GM23338 (cell line): ENCODE data around the gene CDR2L. TPM values are rescaled to one million over a fixed set of nuclear protein-coding genes. Genes with fewer than 3 reads are reported as not detected.

ENCODE experiments used
- ATAC-seq: fragments of 200-7000 bp; cut with Tn5 transposase; 3 replicates; pipeline ENCODE4 v1.9.1; 2020
- DNase-seq: peaks from one replicate; pipeline ENCODE4 v3.0.0-alpha.2; 2015; ENCODE audit warnings: low spot score
- H2AFZ ChIP-seq: fragments of 200-600 bp; sonication (generic); 2 replicates; pipeline ENCODE4 v1.8.0; 2016; ENCODE audit warnings: antibody characterized with exemption, mild to moderate bottlenecking, moderate library complexity
- H3F3A ChIP-seq: fragments of 200-600 bp; sonication (generic); replicated peaks from 2 replicates; pipeline ENCODE4 v1.8.0; 2017; ENCODE audit warnings: antibody characterized with exemption, mixed run types, low read depth
- H3K27ac ChIP-seq: fragments of 200-600 bp; sonication (generic); 2 replicates; pipeline ENCODE4 v1.6.1; 2016; ENCODE audit warnings: low read depth
- H3K27me3 ChIP-seq: fragments of 200-600 bp; sonication (generic); 2 replicates; pipeline ENCODE4 v1.8.0; 2016; ENCODE audit warnings: mild to moderate bottlenecking, mixed run types, moderate library complexity; ENCODE audit not compliant: insufficient read depth
- H3K36me3 ChIP-seq: fragments of 200-600 bp; sonication (generic); 2 replicates; pipeline ENCODE4 v1.8.0; 2016; ENCODE audit warnings: mild to moderate bottlenecking; ENCODE audit not compliant: insufficient read depth
- H3K4me1 ChIP-seq: fragments of 200-600 bp; sonication (generic); 2 replicates; pipeline ENCODE4 v1.8.0; 2016; ENCODE audit warnings: mild to moderate bottlenecking, moderate library complexity; ENCODE audit not compliant: insufficient read depth
- H3K4me2 ChIP-seq: fragments of 200-600 bp; sonication (generic); 2 replicates; pipeline ENCODE4 v1.7.1; 2017; ENCODE audit warnings: mixed run types
- H3K4me3 ChIP-seq: fragments of 200-600 bp; sonication (generic); 2 replicates; pipeline ENCODE4 v1.6.1; 2016; ENCODE audit warnings: mixed run types
- H3K79me2 ChIP-seq: fragments of 200-600 bp; sonication (generic); replicated peaks from 2 replicates; pipeline ENCODE4 v1.8.0; 2017; ENCODE audit warnings: mild to moderate bottlenecking; ENCODE audit not compliant: insufficient read depth
- H3K9me2 ChIP-seq: fragments of 200-600 bp; sonication (generic); 2 replicates; pipeline ENCODE4 v1.8.0; 2017; ENCODE audit not compliant: insufficient read depth
- H4K20me1 ChIP-seq: fragments of 200-600 bp; sonication (generic); replicated peaks from 2 replicates; pipeline ENCODE4 v1.8.0; 2017; ENCODE audit warnings: mild to moderate bottlenecking; ENCODE audit not compliant: insufficient read depth
- H3K27ac Mint-ChIP-seq: 2 replicates; pipeline ENCODE4 v1.8.0; 2020; ENCODE audit warnings: inconsistent platforms, mild to moderate bottlenecking, moderate library complexity, mixed read lengths
- H3K27me3 Mint-ChIP-seq: 3 replicates; pipeline ENCODE4 v1.8.0; 2022; ENCODE audit warnings: low read depth, mild to moderate bottlenecking, moderate library complexity, mixed read lengths, inconsistent platforms; ENCODE audit not compliant: insufficient read depth, poor library complexity
- H3K36me3 Mint-ChIP-seq: 3 replicates; pipeline ENCODE4 v1.8.0; 2021; ENCODE audit warnings: low read depth, mild to moderate bottlenecking, inconsistent platforms, moderate library complexity, mixed read lengths
- H3K4me1 Mint-ChIP-seq: 3 replicates; pipeline ENCODE4 v1.8.0; 2020; ENCODE audit warnings: mild to moderate bottlenecking, inconsistent platforms, mixed read lengths
- H3K4me3 Mint-ChIP-seq: 3 replicates; pipeline ENCODE4 v1.8.0; 2021; ENCODE audit warnings: moderate library complexity, mild to moderate bottlenecking, inconsistent platforms, mixed read lengths
- H3K9me3 Mint-ChIP-seq: 3 replicates; pipeline ENCODE4 v1.8.0; 2020; ENCODE audit warnings: moderate library complexity, mild to moderate bottlenecking, inconsistent platforms, mixed read lengths
- NANOG ChIP-seq: IDR thresholded peaks from 2 replicates; pipeline ENCODE4 v1.6.1; 2016; ENCODE audit warnings: antibody characterized with exemption, borderline replicate concordance
- ZNF114 ChIP-seq: fragments of 250-450 bp; sonication (Bioruptor Pico); IDR thresholded peaks from 2 replicates; pipeline ENCODE4 v1.5.0; 2020; ENCODE audit warnings: mild to moderate bottlenecking, moderate library complexity
- polyA plus RNA-seq: library from polyadenylated mRNA; unstranded; fragments of >200 nt; fragmentation: Nextera tagmentation; extraction: Ambion mirVana; gene quantifications from 2 replicates; pipeline ENCODE4 v1.2.1, GENCODE V29; 2016
- total RNA-seq: library from RNA; depleted of rRNA; stranded (reverse); fragments of >200 nt; shearing (Covaris generic); gene quantifications from 2 replicates; pipeline ENCODE4 v1.2.3, GENCODE V29; 2014
- TF ChIP-seq, protein P1 (sequence below): IDR thresholded peaks from one replicate; pipeline ENCODE4 v1.6.1; 2018; ENCODE audit warnings: antibody characterized with exemption; ENCODE audit not compliant: unreplicated experiment
- TF ChIP-seq, protein P2 (sequence below), 2 experiments: fragments of 200-600 bp in 1 of 2; sonication (generic) in 1 of 2; conservative IDR thresholded peaks; 2 replicates each; pipeline versions ENCODE4 v1.5.1 to v1.6.1; 2016 to 2017; ENCODE audit warnings: antibody characterized with exemption in 2 of 2, low read depth in 2 of 2, mild to moderate bottlenecking in 2 of 2, moderate library complexity in 1 of 2
- TF ChIP-seq, protein P3 (sequence below): fragments of 250-450 bp; sonication (Bioruptor Pico); IDR thresholded peaks from 2 replicates; pipeline ENCODE4 v1.5.0; 2020; ENCODE audit warnings: mild to moderate bottlenecking, moderate library complexity
- TF ChIP-seq, protein P4 (sequence below): IDR thresholded peaks from 2 replicates; pipeline ENCODE4 v1.6.1; 2016; ENCODE audit warnings: antibody characterized with exemption

The CDR2L gene
- total and polyA plus RNA-seq, 2 experiments from 2014 or later = 17.7 to 35.8 TPM

DNA sequence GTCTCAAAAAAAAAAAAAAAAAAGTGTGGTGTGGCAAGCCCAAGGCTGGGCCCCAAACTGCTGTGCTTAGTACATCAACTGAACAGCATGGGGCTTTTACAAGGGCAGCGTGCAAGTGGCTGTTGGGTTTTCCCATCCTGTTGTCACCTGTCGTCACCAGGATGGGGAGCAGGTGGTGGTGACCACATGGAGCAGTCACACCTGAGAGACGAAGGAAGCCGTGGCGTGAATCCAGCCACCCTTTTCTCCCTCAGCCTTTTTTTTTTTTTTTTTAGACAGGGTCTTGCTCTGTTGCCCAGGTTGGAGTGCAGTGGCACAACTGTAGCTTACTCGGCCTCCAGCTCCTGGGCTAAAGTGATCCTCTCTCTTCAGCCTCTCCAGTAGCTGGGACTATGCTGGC, 20.9 kb downstream of the CDR2L start:
- H3K36me3 Mint-ChIP-seq = peaks cover 3% of the 10 kb centered on the region
- H3K4me1 Mint-ChIP-seq = peaks cover 20% of the 10 kb centered on the region
- no peak for DNase-seq
- no peak overlapping the region for H3K4me3 ChIP-seq
- H3K4me1 ChIP-seq = peaks cover 14% of the 10 kb centered on the region
- H4K20me1 ChIP-seq = no peaks in the 10 kb centered on the region; the same call in 1 of the 2 replicates
- no peak for ATAC-seq
- no peak overlapping the region for H3K27ac ChIP-seq
- no peak overlapping the region for H3K4me2 ChIP-seq
- no peaks in the 10 kb centered on the region; the same call in 2 of the 3 replicates for H3K9me3 Mint-ChIP-seq
- no peak overlapping the region for H2AFZ ChIP-seq
- TF ChIP-seq ZNF114 (no peak), NANOG (no peak)
- TF ChIP-seq, protein P1, sequence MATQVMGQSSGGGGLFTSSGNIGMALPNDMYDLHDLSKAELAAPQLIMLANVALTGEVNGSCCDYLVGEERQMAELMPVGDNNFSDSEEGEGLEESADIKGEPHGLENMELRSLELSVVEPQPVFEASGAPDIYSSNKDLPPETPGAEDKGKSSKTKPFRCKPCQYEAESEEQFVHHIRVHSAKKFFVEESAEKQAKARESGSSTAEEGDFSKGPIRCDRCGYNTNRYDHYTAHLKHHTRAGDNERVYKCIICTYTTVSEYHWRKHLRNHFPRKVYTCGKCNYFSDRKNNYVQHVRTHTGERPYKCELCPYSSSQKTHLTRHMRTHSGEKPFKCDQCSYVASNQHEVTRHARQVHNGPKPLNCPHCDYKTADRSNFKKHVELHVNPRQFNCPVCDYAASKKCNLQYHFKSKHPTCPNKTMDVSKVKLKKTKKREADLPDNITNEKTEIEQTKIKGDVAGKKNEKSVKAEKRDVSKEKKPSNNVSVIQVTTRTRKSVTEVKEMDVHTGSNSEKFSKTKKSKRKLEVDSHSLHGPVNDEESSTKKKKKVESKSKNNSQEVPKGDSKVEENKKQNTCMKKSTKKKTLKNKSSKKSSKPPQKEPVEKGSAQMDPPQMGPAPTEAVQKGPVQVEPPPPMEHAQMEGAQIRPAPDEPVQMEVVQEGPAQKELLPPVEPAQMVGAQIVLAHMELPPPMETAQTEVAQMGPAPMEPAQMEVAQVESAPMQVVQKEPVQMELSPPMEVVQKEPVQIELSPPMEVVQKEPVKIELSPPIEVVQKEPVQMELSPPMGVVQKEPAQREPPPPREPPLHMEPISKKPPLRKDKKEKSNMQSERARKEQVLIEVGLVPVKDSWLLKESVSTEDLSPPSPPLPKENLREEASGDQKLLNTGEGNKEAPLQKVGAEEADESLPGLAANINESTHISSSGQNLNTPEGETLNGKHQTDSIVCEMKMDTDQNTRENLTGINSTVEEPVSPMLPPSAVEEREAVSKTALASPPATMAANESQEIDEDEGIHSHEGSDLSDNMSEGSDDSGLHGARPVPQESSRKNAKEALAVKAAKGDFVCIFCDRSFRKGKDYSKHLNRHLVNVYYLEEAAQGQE = no peak
- TF ChIP-seq, protein P2, sequence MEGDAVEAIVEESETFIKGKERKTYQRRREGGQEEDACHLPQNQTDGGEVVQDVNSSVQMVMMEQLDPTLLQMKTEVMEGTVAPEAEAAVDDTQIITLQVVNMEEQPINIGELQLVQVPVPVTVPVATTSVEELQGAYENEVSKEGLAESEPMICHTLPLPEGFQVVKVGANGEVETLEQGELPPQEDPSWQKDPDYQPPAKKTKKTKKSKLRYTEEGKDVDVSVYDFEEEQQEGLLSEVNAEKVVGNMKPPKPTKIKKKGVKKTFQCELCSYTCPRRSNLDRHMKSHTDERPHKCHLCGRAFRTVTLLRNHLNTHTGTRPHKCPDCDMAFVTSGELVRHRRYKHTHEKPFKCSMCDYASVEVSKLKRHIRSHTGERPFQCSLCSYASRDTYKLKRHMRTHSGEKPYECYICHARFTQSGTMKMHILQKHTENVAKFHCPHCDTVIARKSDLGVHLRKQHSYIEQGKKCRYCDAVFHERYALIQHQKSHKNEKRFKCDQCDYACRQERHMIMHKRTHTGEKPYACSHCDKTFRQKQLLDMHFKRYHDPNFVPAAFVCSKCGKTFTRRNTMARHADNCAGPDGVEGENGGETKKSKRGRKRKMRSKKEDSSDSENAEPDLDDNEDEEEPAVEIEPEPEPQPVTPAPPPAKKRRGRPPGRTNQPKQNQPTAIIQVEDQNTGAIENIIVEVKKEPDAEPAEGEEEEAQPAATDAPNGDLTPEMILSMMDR (conservative IDR thresholded peaks at IDR 0.05; ENCODE audit: low read depth in 2 of 2) = no peak
- TF ChIP-seq, protein P3, sequence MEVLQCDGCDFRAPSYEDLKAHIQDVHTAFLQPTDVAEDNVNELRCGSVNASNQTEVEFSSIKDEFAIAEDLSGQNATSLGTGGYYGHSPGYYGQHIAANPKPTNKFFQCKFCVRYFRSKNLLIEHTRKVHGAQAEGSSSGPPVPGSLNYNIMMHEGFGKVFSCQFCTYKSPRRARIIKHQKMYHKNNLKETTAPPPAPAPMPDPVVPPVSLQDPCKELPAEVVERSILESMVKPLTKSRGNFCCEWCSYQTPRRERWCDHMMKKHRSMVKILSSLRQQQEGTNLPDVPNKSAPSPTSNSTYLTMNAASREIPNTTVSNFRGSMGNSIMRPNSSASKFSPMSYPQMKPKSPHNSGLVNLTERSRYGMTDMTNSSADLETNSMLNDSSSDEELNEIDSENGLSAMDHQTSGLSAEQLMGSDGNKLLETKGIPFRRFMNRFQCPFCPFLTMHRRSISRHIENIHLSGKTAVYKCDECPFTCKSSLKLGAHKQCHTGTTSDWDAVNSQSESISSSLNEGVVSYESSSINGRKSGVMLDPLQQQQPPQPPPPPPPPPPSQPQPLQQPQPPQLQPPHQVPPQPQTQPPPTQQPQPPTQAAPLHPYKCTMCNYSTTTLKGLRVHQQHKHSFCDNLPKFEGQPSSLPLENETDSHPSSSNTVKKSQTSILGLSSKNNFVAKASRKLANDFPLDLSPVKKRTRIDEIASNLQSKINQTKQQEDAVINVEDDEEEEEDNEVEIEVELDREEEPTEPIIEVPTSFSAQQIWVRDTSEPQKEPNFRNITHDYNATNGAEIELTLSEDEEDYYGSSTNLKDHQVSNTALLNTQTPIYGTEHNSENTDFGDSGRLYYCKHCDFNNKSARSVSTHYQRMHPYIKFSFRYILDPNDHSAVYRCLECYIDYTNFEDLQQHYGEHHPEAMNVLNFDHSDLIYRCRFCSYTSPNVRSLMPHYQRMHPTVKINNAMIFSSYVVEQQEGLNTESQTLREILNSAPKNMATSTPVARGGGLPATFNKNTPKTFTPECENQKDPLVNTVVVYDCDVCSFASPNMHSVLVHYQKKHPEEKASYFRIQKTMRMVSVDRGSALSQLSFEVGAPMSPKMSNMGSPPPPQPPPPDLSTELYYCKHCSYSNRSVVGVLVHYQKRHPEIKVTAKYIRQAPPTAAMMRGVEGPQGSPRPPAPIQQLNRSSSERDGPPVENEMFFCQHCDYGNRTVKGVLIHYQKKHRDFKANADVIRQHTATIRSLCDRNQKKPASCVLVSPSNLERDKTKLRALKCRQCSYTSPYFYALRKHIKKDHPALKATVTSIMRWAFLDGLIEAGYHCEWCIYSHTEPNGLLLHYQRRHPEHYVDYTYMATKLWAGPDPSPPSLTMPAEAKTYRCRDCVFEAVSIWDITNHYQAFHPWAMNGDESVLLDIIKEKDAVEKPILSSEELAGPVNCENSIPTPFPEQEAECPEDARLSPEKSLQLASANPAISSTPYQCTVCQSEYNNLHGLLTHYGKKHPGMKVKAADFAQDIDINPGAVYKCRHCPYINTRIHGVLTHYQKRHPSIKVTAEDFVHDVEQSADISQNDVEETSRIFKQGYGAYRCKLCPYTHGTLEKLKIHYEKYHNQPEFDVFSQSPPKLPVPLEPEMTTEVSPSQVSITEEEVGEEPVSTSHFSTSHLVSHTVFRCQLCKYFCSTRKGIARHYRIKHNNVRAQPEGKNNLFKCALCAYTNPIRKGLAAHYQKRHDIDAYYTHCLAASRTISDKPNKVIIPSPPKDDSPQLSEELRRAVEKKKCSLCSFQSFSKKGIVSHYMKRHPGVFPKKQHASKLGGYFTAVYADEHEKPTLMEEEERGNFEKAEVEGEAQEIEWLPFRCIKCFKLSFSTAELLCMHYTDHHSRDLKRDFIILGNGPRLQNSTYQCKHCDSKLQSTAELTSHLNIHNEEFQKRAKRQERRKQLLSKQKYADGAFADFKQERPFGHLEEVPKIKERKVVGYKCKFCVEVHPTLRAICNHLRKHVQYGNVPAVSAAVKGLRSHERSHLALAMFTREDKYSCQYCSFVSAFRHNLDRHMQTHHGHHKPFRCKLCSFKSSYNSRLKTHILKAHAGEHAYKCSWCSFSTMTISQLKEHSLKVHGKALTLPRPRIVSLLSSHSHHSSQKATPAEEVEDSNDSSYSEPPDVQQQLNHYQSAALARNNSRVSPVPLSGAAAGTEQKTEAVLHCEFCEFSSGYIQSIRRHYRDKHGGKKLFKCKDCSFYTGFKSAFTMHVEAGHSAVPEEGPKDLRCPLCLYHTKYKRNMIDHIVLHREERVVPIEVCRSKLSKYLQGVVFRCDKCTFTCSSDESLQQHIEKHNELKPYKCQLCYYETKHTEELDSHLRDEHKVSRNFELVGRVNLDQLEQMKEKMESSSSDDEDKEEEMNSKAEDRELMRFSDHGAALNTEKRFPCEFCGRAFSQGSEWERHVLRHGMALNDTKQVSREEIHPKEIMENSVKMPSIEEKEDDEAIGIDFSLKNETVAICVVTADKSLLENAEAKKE (CRISPR knock-in tag) = no peak
- TF ChIP-seq, protein P4, sequence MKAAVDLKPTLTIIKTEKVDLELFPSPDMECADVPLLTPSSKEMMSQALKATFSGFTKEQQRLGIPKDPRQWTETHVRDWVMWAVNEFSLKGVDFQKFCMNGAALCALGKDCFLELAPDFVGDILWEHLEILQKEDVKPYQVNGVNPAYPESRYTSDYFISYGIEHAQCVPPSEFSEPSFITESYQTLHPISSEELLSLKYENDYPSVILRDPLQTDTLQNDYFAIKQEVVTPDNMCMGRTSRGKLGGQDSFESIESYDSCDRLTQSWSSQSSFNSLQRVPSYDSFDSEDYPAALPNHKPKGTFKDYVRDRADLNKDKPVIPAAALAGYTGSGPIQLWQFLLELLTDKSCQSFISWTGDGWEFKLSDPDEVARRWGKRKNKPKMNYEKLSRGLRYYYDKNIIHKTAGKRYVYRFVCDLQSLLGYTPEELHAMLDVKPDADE = no peak
- H3F3A ChIP-seq = peaks cover 13% of the 10 kb centered on the region
- H3K9me2 ChIP-seq = no peaks in the 10 kb centered on the region
- no peak overlapping the region for H3K27ac Mint-ChIP-seq
- no peaks in the 10 kb centered on the region for H3K36me3 ChIP-seq
- H3K4me3 Mint-ChIP-seq = no peak overlapping the region
- H3K27me3 ChIP-seq = no peaks in the 10 kb centered on the region
- peaks cover 4% of the 10 kb centered on the region for H3K27me3 Mint-ChIP-seq
- peaks cover 4% of the 10 kb centered on the region for H3K79me2 ChIP-seq
